ENCODE results near the gene UNC13C.

DNA sequence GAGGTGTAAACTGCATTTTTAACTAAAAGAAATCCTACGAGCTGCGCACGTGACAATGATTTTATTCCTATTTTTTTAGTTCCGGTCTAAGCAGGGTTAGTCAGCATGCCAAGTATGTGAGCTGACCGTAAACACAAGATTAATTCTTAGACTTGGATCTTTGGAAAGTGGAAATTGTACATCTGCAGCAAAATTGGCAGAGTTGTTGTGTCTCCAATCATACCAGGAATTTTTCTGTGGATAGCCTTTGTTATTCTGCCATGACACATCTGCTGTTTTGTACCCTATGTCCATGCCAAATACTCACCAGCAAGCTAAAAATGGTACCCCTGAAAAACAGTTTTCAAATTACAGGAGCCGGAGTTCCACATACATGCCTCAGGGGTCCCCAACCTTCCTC lies 562.5 kb downstream of the UNC13C start:
- TF ChIP-seq CTCF (IDR thresholded peaks at IDR 0.05; ENCODE audit: insufficient read depth, low read length) (no peak), POLR2AphosphoS5 (IDR thresholded peaks at IDR 0.05; ENCODE audit: low read depth) (no peak), REST (IDR thresholded peaks at IDR 0.05; ENCODE audit: insufficient replicate concordance, low read depth) (no peak)
